Peyer's patch (tissue), 4 donors: Measurements from ENCODE around the gene SLC17A3.

ENCODE experiments used
- CTCF ChIP-seq, 6 experiments: fragments of 450-650 bp in 4 of 6; fragments of 200-600 bp in 2 of 6; sonication (generic) in 1 of 6; IDR thresholded peaks; one replicate each; pipeline ENCODE4 v1.5.1; 2017 to 2019; ENCODE audit warnings: antibody characterized with exemption in 6 of 6, mild to moderate bottlenecking in 3 of 6, moderate library complexity in 1 of 6
- POLR2A ChIP-seq, 2 donors: fragments of 450-650 bp; IDR thresholded peaks; one replicate each; pipeline ENCODE4 v1.5.1; 2017; ENCODE audit warnings: antibody characterized with exemption in 2 of 2, mild to moderate bottlenecking in 2 of 2, moderate library complexity in 2 of 2

- TF ChIP-seq CTCF (IDR thresholded peaks at IDR 0.05) (no peak), POLR2A (IDR thresholded peaks at IDR 0.05) (no peak)
These were observed 44.7 kb downstream of the SLC17A3 start for GRCh38 chr6:25829375-25829774.
